IMR-90 (cell line): Measurements from ENCODE around the gene IL20. TPM values are rescaled to one million over a fixed set of nuclear protein-coding genes. Genes with fewer than 3 reads are reported as not detected.

Experiments
- ATAC-seq: fragments of 200-7000 bp; cut with Tn5 transposase; 2 replicates; pipeline ENCODE4 v1.9.1; 2020; ENCODE audit warnings: low read depth, mild to moderate bottlenecking, moderate library complexity
- BruUV-seq: library from RNA; stranded (reverse); fragments of 400-500 nt; replicated peaks from 2 replicates; lab custom pipeline; 2021; lab: Mats Ljungman, UMichigan
- CTCF ChIA-PET: fragments of 300-600 bp; formaldehyde crosslinking; extraction: SDS; loops from one replicate; lab custom pipeline; 2021; ENCODE audit warnings: antibody characterized with exemption; lab: Yijun Ruan, JAX
- POLR2A ChIA-PET: fragments of 300-600 bp; sonication (Branson Sonifier 250); formaldehyde crosslinking; loops from one replicate; lab custom pipeline; 2022; ENCODE audit warnings: antibody characterized with exemption; ENCODE audit not compliant: unreplicated experiment; lab: Charles Lee
- DNase-seq: peaks from one replicate; pipeline ENCODE4 v3.0.0; 2013
- H2AFZ ChIP-seq: replicated peaks from 2 replicates; pipeline ENCODE3; 2013; ENCODE audit warnings: low read length, mild to moderate bottlenecking; ENCODE audit not compliant: poor library complexity
- H2AK5ac ChIP-seq: 2 replicates; pipeline ENCODE4 v1.6.1; 2013; ENCODE audit warnings: low read depth, low read length, inconsistent platforms
- H2AK9ac ChIP-seq: replicated peaks from 2 replicates; pipeline ENCODE3; 2013; ENCODE audit warnings: mild to moderate bottlenecking, low read depth, low read length, moderate library complexity; ENCODE audit not compliant: poor library complexity
- H2BK120ac ChIP-seq: 2 replicates; pipeline ENCODE4 v1.6.1; 2013; ENCODE audit warnings: low read depth, low read length, inconsistent platforms
- H2BK15ac ChIP-seq: 3 replicates; pipeline ENCODE4 v1.6.1; 2013; ENCODE audit warnings: low read depth, low read length, inconsistent platforms
- H2BK20ac ChIP-seq: 2 replicates; pipeline ENCODE4 v1.6.1; 2013; ENCODE audit warnings: low read depth, mild to moderate bottlenecking, inconsistent platforms, low read length, moderate library complexity
- H2BK5ac ChIP-seq: 2 replicates; pipeline ENCODE4 v1.6.1; 2013; ENCODE audit warnings: mild to moderate bottlenecking, low read depth, low read length, inconsistent platforms; ENCODE audit not compliant: poor library complexity, severe bottlenecking
- H3K14ac ChIP-seq: replicated peaks from 2 replicates; pipeline ENCODE4 v1.6.1; 2013; ENCODE audit warnings: low read depth, low read length, inconsistent platforms
- H3K18ac ChIP-seq: 2 replicates; pipeline ENCODE4 v1.6.1; 2013; ENCODE audit warnings: low read depth, low read length, control low read depth
- H3K23ac ChIP-seq: 2 replicates; pipeline ENCODE4 v1.6.1; 2013; ENCODE audit warnings: low read depth, low read length, inconsistent platforms
- H3K27ac ChIP-seq: 2 replicates; pipeline ENCODE4 v1.5.1; 2013; ENCODE audit warnings: mild to moderate bottlenecking, control low read depth, low read length; ENCODE audit not compliant: insufficient read depth
- H3K27me3 ChIP-seq: 2 replicates; pipeline ENCODE4 v1.6.1; 2013; ENCODE audit warnings: low read length; ENCODE audit not compliant: control insufficient read depth, insufficient read depth
- H3K36me3 ChIP-seq: 2 replicates; pipeline ENCODE4 v1.6.1; 2013; ENCODE audit warnings: low read length, mixed read lengths; ENCODE audit not compliant: control insufficient read depth, insufficient read depth
- H3K4ac ChIP-seq: 2 replicates; pipeline ENCODE4 v1.6.1; 2013; ENCODE audit warnings: low read depth, low read length, inconsistent platforms
- H3K4me1 ChIP-seq: 2 replicates; pipeline ENCODE4 v1.6.1; 2013; ENCODE audit warnings: low read length, mixed read lengths; ENCODE audit not compliant: control insufficient read depth, insufficient read depth
- H3K4me2 ChIP-seq: 2 replicates; pipeline ENCODE4 v1.6.1; 2013; ENCODE audit warnings: low read depth, mild to moderate bottlenecking, control low read depth, low read length, moderate library complexity
- H3K4me3 ChIP-seq: 2 replicates; pipeline ENCODE4 v1.5.1; 2013; ENCODE audit warnings: low read depth, mild to moderate bottlenecking, control low read depth, low read length, moderate library complexity; ENCODE audit not compliant: insufficient read depth
- H3K56ac ChIP-seq: 2 replicates; pipeline ENCODE4 v1.6.1; 2013; ENCODE audit warnings: low read length, inconsistent platforms; ENCODE audit not compliant: insufficient read depth; ENCODE audit errors: extremely low read depth
- H3K79me1 ChIP-seq, 2 experiments: 2 replicates each; pipeline ENCODE4 v1.6.1; 2013; ENCODE audit warnings: low read length in 2 of 2, inconsistent platforms in 1 of 2, low read depth in 1 of 2
- H3K9ac ChIP-seq: 2 replicates; pipeline ENCODE4 v1.6.1; 2013; ENCODE audit warnings: low read depth, low read length, control low read depth
- H3K9me1 ChIP-seq: 2 replicates; pipeline ENCODE4 v1.6.1; 2013; ENCODE audit warnings: low read length, inconsistent platforms; ENCODE audit not compliant: insufficient read depth
- H3K9me3 ChIP-seq: 2 replicates; pipeline ENCODE4 v1.6.1; 2013; ENCODE audit warnings: low read length; ENCODE audit not compliant: control insufficient read depth, insufficient read depth
- H4K20me1 ChIP-seq: 2 replicates; pipeline ENCODE4 v1.6.1; 2013; ENCODE audit warnings: low read length, inconsistent platforms; ENCODE audit not compliant: insufficient read depth
- H4K5ac ChIP-seq: 2 replicates; pipeline ENCODE4 v1.6.1; 2013; ENCODE audit warnings: mild to moderate bottlenecking, low read depth, low read length, control low read depth
- H4K8ac ChIP-seq, 2 experiments: 2 replicates each; pipeline ENCODE4 v1.6.1; 2013; ENCODE audit warnings: low read depth in 2 of 2, low read length in 2 of 2, control low read depth in 1 of 2, inconsistent platforms in 1 of 2
- H4K91ac ChIP-seq: 2 replicates; pipeline ENCODE4 v1.6.1; 2013; ENCODE audit warnings: low read depth, low read length, inconsistent platforms; ENCODE audit not compliant: insufficient read depth
- BHLHE40 ChIP-seq: fragments of 150-350 bp; IDR thresholded peaks from 2 replicates; pipeline ENCODE4 v1.6.1; 2016; ENCODE audit warnings: mild to moderate bottlenecking, low read depth, low read length
- FOS ChIP-seq: fragments of 150-350 bp; IDR thresholded peaks from 2 replicates; pipeline ENCODE4 v1.6.1; 2016; ENCODE audit warnings: low read depth, low read length
- POLR2A ChIP-seq: IDR thresholded peaks from 2 replicates; pipeline ENCODE4 v1.6.1; 2012; ENCODE audit warnings: mild to moderate bottlenecking, low read depth, low read length
- RAD21 ChIP-seq: IDR thresholded peaks from 2 replicates; pipeline ENCODE4 v1.6.1; 2012; ENCODE audit warnings: low read length, improper control_type of control experiment
- RCOR1 ChIP-seq: IDR thresholded peaks from 2 replicates; pipeline ENCODE4 v1.6.1; 2012; ENCODE audit warnings: mild to moderate bottlenecking, low read length, improper control_type of control experiment; ENCODE audit not compliant: insufficient replicate concordance
- RFX5 ChIP-seq: IDR thresholded peaks from 2 replicates; pipeline ENCODE4 v1.8.0; 2012; ENCODE audit warnings: low read depth, mild to moderate bottlenecking, low read length, moderate library complexity
- WGBS, 2 experiments: methylation state at CpG; one replicate each; pipeline versions ENCODE4 v1.1.5 to v1.1.7; 2013; ENCODE audit warnings: missing lambda C conversion rate in 2 of 2; ENCODE audit not compliant: insufficient read length in 1 of 2; ENCODE audit errors: extremely low coverage in 2 of 2; 5-methylcytosine and 5-hydroxymethylcytosine counted together
- dilution Hi-C: fragments of 300-500 bp; cut with HindIII; formaldehyde crosslinking; loops from one replicate; pipeline ENCODE4 v1.14.3; 2018; ENCODE audit warnings: low sequenced_read_pairs; ENCODE audit not compliant: unreplicated experiment
- in situ Hi-C: fragments of 300-500 bp; cut with MboI; formaldehyde crosslinking; loops from 3 replicates; pipeline ENCODE4 v1.14.3; 2019; ENCODE audit warnings: low sequenced_read_pairs, inconsistent platforms, mixed read lengths
- intact Hi-C: fragments of 100-400 bp; cut with micrococcal nuclease; formaldehyde crosslinking; loops from 2 replicates; pipeline ENCODE4 v1.10.0; 2022
- polyA plus RNA-seq, 3 experiments: library from polyadenylated mRNA; depleted of rRNA; stranded (reverse); fragments of >200 nt; gene quantifications; 2 replicates each; pipeline ENCODE4 v1.2.3, GENCODE V29; 2012; ENCODE audit warnings: low replicate concordance in 1 of 3
- total RNA-seq: library from RNA; depleted of rRNA; stranded (reverse); fragments of >200 nt; gene quantifications from 2 replicates; pipeline ENCODE4 v1.2.3, GENCODE V29; 2012
- TF ChIP-seq, protein P1 (sequence below): conservative IDR thresholded peaks from 2 replicates; pipeline ENCODE4 v1.5.1; 2012; ENCODE audit warnings: mild to moderate bottlenecking, low read depth, low read length, improper control_type of control experiment
- TF ChIP-seq, protein P2 (sequence below): fragments of 150-350 bp; IDR thresholded peaks from 2 replicates; pipeline ENCODE4 v1.6.1; 2016; ENCODE audit warnings: low read depth, mild to moderate bottlenecking, low read length, moderate library complexity, borderline replicate concordance

IL20 gene
- total and polyA plus RNA-seq, 2 of the 4 experiments (the other 2 are of a cell fraction), result not detected

DNA sequence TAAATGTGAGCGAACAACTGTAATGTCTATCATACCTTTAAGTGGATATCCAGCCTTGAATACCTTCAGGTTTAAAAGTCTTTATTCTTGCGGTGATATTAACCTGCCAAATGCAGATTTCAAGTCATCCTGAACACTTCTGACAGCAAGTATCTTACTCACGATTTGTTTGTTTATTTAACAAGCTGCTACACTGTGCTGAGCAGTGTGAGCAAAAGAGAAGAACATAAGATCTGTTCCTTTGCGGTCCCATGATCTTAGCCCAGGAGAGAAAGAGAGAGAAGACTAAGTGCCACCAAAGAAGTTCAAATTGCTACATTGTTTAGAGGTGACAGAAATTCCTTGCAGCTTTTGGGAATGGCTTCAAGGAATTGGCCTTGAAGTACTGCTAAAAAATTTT is 22.3 kb downstream of the IL20 start:
- ChIA-PET POLR2A (no interaction called here), CTCF (interaction anchor here (0.6 kb wide), 1 partner anchor 78 kb away, joined by 3 read pairs; no protein-coding TSS in a partner anchor)
- Histone ChIP-seq H2AFZ (no peak overlapping the region), H3K9ac (no peak overlapping the region), H3K56ac (no peak overlapping the region), H4K91ac (0 out of 2 replicates have a peak overlapping the region, but pooled peaks have one; percentile 68), H2BK5ac (peak overlapping the region; percentile 81), H3K9me1 (peaks cover 21% of the 10 kb centered on the region), H3K27ac (no peak overlapping the region), H3K23ac (0 out of 2 replicates have a peak overlapping the region, but pooled peaks have one; percentile 13), H2AK9ac (no peak overlapping the region), H4K8ac (peak overlapping the region; percentile 10 to 67; a peak in 2 of 4 replicates), H3K4me2 (peak overlapping the region; percentile 82; the same call in 1 of the 2 replicates), H3K14ac (no peak overlapping the region; the same call in 1 of the 2 replicates), H3K4ac (no peak overlapping the region), H2BK20ac (peak overlapping the region; percentile 81), H2BK15ac (no peak overlapping the region), H3K27me3 (no peaks in the 10 kb centered on the region), H4K20me1 (no peaks in the 10 kb centered on the region), H3K9me3 (no peaks in the 10 kb centered on the region), H3K79me1 (no peaks in the 10 kb centered on the region), H3K4me1 (peaks cover 25% of the 10 kb centered on the region), H3K36me3 (no peaks in the 10 kb centered on the region), H3K18ac (peak overlapping the region; percentile 69; the same call in 1 of the 2 replicates), H3K4me3 (no peak overlapping the region), H4K5ac (no peak overlapping the region; the same call in 1 of the 2 replicates), H2AK5ac (no peak overlapping the region), H2BK120ac (peak overlapping the region; percentile 84; the same call in 1 of the 2 replicates)
- BruUV-seq, result no TSS peak
- in situ Hi-C loops (no loop called here), intact Hi-C loops (no loop called here), dilution Hi-C loops (no loop called here)
- peak; percentile 64 for DNase-seq
- no CpG with 5 or more reads among the region's 4 CpGs for WGBS, 2 experiments
- TF ChIP-seq BHLHE40 (peak; percentile 53; the same call in 1 of the 2 replicates), RCOR1 (no peak), RAD21 (no peak), POLR2A (no peak), RFX5 (no peak), FOS (0 out of 2 replicates have a peak, but pooled peaks have one; percentile 4)
- TF ChIP-seq, protein P1, sequence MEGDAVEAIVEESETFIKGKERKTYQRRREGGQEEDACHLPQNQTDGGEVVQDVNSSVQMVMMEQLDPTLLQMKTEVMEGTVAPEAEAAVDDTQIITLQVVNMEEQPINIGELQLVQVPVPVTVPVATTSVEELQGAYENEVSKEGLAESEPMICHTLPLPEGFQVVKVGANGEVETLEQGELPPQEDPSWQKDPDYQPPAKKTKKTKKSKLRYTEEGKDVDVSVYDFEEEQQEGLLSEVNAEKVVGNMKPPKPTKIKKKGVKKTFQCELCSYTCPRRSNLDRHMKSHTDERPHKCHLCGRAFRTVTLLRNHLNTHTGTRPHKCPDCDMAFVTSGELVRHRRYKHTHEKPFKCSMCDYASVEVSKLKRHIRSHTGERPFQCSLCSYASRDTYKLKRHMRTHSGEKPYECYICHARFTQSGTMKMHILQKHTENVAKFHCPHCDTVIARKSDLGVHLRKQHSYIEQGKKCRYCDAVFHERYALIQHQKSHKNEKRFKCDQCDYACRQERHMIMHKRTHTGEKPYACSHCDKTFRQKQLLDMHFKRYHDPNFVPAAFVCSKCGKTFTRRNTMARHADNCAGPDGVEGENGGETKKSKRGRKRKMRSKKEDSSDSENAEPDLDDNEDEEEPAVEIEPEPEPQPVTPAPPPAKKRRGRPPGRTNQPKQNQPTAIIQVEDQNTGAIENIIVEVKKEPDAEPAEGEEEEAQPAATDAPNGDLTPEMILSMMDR, result no peak
- TF ChIP-seq, protein P2, sequence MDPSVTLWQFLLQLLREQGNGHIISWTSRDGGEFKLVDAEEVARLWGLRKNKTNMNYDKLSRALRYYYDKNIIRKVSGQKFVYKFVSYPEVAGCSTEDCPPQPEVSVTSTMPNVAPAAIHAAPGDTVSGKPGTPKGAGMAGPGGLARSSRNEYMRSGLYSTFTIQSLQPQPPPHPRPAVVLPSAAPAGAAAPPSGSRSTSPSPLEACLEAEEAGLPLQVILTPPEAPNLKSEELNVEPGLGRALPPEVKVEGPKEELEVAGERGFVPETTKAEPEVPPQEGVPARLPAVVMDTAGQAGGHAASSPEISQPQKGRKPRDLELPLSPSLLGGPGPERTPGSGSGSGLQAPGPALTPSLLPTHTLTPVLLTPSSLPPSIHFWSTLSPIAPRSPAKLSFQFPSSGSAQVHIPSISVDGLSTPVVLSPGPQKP, result no peak
- ATAC-seq, result peak; percentile 24; the same call in 1 of the 2 replicates
